Stimulated activated CD4-positive, alpha-beta T cell treated with anti-CD3 and anti-CD28 coated beads, Interleukin-4, amount 100 ng/mL, for 1 hour (primary cell): ENCODE measurements around the gene ATF7.
"Not testable (repeated sequence)": the region's sequence is repeated elsewhere in the genome, so short reads cannot be mapped to it uniquely, and the experiment has no call there.

Experiments
- DNase-seq: peaks from one replicate; pipeline ENCODE4 v3.0.0-alpha.2; 2020

Gene ATF7

DNA sequence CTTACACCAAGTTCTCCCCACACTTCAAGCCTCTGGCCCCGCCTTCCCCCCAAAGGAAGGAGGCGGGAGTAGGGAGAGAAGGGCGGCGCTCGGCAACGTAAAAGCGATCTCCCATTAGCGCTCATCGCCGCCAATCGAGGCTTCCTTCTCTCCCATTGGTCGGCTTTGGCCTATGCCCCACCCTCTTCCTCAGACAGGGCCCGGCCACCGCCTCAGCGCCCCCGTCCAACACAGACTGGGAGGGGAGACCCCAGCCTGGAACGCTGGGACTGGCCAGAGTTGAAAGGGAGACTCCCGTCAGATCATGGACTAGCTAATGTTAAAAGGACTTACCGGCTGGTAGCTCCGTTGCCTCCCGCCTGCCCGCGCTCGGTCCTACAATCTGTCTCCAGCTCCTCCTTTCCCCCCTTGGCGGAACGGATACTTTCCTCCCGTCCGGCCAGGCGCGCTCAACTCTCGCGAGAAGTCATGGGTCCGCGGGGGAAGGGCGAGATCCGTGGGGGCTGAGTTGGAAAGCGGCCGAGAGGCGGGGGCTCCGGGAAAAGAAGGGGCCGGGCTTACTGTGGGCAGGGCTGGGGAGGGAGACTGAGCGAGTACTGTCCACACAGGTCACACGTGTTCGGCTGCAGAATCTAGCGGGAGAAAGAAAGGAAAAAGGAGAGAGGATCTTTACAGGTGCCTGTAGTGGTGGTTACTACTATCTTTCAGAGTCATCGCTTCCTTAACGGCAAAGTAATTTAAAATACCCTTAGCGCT, at the start of gene ATF7:
ATF7 (minus strand) TSS at position 437 of the 756 bp plus-strand sequence. CDS start 25,382 bp downstream, outside the sequence.
- peak; percentile 99 for DNase-seq

DNA sequence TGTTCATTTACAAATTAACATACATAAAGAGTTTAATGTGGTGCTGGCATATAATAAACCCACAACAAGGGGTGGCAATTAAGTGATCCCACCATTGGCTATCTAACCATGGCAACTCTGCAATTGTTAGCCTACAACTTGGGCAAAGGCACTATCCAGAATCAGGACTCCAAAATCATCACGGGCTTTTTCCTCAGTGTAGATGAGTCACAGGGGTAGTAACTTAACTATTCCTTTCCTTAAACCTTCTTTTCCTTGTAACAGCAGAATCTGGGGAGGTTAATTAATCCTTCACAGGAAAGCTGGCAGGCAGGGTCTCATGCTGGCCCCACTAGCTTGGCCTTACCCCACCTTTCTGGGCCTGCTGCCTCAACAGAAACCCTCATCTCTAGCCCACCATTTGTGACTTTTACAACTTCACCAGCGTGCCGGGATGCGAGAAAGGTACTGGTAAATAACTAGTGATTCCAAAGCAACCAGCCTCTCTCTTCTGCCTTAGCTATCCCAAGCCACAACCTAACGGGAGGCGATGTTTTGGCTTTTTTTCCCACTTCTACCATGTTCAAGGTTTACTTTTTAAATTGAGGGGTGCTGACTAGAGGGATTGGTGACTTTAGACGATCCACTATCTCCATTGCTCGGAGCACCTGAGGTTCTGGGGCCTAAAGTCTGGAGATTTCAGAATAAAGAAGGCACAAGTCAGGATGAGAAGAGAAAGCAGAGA, 49.0 kb upstream of the ATF7 start:
- DNase-seq, result no peak

DNA sequence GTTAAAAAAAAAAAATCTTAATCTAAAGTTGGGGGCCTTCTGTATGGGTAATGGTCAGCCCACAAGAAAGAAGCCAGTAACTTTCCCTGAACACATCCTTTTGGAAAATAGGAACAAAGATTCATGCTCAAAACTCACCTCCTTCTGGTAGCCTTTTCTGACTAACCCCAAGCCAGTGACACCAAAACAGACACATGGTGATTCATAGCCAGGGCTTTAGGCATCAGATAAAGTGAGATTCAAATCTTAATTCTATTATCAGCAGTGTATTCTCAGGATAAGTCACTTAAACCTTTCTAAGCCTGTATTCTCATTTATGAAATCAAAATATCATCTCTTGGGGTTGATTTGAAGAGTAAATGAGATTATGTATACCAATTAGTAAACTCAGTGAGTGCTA, 44.8 kb upstream of the ATF7 start:
- DNase-seq, result no peak

DNA sequence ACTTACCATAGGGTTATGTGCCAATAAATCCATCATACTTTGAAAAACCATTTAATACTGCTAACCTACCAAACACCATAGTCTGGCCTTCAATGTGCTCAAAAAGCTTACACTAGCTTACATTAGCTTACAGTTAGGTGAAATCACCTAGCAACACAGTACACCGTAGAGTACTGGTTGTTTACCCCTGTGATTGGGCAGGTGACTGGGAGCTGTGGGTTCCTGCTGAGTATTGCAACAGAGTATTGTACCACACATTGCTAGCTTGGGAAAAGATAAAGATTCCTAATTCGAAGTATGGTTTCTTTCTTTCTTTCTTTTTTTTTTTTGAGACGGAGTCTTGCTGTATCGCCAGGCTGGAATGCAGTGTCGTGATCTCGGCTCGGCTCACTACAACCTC, 44.1 kb upstream of the ATF7 start:
- DNase-seq, result no peak

- DNase-seq, result no peak
These were observed 40.9 kb upstream of the ATF7 start for GRCh38 chr12:53667080-53667479.

DNA sequence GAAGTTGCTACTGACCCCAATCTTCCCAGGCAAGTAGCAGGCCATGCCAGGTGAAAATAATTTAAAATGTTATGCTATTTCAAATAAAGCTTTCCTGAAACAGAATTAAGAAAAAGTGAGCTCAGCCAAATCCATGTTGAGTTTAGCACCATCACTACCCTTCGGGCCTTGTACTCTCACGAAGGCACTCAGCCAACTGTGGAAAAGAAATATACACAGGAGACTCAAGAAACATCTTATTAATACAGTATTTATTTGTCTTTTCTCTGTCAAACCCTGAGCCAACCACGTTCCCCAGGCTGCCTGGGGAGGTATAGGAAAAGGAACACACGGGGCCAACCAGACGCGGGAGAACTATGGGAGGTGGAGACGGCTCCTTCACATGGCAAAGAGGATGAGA, 38.8 kb upstream of the ATF7 start:
- no peak for DNase-seq

DNA sequence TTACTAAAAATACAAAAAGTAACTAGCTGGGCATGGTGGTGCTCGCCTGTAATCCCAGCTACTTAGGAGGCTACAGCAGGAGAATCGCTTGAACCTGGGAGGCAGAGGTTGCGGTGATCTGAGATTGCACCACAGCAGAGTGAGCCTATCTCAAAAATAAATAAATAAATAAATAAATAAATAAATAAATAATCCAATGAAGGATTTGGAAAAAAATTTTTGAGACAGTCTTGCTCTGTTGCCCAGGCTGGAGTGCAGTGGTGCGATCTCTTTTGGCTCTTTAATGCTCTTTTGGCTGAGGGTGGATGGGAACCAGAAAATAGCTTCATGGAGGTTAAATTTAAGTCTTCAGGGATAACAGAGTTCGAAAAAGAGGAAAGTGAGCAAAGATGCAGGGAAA, 38.0 kb upstream of the ATF7 start:
- DNase-seq, result no peak

DNA sequence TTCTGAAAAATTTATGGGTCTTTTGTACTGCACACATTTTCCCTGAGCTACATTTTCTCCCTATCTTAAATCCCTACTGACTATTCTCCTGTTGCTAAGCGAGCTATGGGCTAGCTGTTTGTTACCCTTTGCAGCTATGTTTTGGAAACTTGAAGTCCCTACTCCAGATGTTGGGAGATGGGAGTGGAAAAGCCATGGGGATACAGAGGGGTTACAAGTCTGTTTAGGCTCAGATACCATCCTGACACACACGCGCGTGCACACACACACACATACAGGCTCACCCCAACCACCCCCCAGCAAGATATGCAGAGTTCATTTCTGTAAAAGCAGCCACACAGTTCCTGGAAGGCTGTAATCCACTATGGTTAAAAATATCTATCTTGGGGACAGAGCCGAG, 33.9 kb upstream of the ATF7 start:
- no peak for DNase-seq

DNA sequence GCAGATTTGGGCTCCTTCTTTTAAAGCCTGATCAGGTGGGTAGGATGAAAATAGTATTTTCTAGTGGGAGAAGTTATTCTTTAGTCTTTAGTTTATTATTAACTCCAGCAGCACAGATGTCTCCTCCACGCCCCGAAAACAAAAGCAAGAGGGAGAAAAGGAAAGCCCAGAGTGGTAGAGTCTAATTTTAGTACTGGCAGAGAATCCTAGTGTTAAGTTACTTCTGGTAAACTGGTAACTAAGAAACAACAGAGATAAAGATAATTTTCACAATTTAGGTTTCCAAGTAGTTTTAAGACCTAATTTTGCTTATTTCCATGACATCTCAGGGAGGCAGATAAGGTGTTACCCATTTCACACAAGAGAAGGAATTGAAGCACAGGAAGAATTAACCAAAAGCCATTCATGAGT, 33.4 kb upstream of the ATF7 start:
- DNase-seq, result no peak

DNA sequence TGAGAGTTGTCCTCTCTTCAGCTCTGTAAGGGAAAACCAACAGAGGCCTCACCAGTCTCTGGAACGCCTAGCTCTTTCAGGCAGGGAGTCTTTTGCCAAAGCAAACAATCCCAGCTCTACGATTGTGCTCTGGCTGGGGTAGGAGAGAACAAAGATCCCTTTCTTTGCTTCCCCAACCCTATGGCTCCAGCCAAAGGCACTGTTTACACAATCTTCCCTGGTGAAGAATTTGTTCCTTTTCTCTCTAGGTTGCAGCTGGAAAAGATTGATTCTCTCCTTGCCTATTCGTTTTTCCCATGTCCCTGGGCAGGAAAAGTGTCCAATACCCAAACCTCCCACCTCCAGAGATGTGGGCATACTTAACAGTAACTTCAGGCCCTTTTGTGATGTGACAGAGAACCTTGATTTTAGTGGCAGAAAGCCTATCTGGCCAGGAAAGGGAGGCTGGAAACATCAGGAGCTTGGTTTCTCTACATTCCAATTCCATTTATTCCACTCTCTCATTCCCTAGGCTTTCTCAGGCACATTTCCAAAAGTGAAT, 32.9 kb upstream of the ATF7 start:
- DNase-seq, result no peak

- no peak for DNase-seq
These were observed 30.9 kb upstream of the ATF7 start for GRCh38 chr12:53657041-53657440.

- no peak for DNase-seq
These were observed 27.4 kb upstream of the ATF7 start for GRCh38 chr12:53653595-53653994.

DNA sequence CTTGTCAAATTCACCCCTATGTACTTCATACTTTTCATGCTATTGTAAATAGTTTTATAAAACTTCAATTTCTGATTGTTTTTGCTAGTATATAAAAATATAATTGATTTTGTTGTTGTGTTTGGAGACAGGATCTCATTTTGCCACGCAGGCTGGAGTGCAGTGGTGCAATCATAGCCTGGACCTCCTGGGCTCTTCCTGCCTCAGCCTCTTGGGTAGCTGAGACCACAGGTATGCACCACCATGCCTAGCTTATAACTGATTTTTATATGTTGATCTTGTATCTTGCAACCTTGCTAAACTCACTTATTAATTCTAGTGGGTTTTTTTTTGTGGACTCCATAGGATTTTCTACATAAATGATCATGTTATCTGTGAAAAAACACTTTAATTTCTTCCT, 26.2 kb upstream of the ATF7 start:
- no peak for DNase-seq

DNA sequence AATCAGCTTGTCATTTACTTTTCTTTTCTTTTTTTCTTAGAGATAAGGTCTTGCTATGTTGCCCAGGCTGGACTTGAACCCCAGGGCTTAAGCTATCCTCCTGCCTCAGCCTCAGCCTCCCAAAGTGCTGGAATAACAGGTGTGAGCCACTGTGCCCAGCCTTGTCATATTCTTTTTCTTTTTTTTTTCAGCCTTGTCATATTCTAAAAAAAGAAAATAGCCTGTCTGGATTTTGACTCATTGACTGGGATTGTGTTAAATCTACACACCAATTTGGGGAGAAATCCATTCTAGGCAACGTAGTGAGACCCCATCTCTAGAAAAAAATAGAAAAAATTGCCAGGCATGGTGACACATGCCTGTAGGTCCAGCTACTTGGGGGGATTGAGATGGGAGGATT, 25.6 kb upstream of the ATF7 start:
- no peak for DNase-seq

DNA sequence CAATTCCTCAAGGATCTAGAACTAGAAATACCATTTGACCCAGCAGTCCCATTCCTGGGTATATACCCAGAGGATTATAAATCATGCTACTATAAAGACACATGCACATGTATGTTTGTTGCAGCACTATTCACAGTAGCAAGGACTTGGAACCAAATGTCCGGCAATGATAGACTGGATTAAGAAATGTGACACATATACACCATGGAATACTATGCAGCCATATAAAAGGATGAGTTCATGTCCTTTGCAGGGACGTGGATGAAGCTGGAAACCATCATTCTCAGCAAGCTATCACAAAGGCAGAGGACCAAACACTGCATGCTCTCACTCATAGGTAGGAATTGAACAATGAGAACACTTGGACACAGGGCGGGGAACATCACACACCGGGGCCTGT, 20.1 kb upstream of the ATF7 start:
- DNase-seq, result not testable (repeated sequence)

- DNase-seq, result no peak
These were observed 19.0 kb upstream of the ATF7 start for GRCh38 chr12:53645165-53645564.

- no peak for DNase-seq
These were observed 18.0 kb upstream of the ATF7 start for GRCh38 chr12:53644133-53644532.

DNA sequence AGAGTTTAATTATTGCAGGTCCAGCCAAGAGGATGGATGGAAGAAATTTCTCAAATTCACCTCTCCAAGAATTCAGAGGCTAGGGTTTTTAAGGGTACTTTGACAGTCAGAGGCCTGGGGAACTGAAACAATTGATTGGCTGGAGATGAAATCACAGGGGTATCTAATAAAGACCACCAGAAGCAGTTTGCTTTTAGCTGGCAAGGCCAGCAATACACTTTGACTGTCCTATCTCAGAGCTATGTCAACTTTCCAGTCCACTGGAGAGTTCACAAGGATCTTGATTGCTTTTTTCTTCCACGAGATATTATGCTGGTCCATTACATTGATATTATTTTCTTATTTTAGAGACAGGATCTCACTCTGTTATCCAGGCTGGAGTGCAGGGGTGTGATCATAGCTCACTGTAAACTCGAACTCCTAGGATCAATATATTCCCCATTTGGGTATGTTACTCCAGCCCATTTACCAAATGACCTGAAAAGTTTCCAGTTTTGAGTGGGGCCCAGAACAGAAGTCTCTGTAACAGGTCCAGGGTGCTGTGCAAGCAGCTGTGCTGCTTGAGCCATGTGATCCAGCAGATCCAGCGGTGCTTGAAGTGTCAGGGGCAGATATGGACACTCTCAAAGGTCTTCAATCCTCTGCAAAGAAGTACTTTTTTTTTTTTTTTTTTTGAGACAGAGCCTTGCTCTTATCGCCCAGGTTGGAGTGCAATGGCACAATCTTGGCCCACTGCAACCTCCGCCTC, 17.2 kb upstream of the ATF7 start:
- no peak for DNase-seq

- no peak for DNase-seq
These were observed 11.9 kb upstream of the ATF7 start for GRCh38 chr12:53638057-53638456.

DNA sequence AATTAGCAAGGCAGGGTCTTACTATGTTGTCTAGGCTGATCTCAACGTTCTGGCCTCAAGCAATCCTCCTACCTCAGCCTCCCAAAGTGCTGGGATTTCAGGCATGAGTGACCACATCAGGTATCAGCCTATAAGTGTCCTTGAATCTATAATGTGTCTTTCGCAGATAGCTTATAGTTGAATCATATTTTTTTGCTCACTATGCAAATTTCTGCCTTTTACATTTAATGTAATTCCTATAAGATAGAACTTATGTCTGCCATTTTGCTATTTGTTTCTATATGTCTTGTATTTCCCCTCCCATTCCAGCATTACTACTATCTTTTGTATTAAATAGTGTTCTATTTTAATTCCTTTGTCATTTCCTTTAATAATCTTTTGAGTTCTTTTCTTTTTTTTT, 10.5 kb upstream of the ATF7 start:
- DNase-seq, result no peak

DNA sequence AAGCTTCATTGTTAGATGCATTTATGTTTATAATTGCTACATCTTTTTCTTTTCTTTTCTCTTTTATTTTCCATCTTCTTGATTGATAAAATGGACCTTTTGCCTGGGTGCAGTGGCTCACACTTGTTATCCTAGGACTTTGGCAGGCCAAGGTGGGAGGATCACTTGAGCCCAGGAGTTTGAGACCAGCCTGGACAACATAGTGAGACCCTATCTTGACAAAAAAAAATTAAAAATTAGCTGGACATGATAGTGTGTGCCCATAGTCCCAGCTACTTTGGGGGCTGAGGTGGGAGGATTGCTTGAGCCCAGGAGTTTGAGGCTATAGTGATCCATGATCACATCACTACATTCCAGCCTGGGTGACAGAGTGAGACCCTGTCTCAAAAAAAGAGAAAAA, 9.5 kb upstream of the ATF7 start:
- not testable (repeated sequence) for DNase-seq

DNA sequence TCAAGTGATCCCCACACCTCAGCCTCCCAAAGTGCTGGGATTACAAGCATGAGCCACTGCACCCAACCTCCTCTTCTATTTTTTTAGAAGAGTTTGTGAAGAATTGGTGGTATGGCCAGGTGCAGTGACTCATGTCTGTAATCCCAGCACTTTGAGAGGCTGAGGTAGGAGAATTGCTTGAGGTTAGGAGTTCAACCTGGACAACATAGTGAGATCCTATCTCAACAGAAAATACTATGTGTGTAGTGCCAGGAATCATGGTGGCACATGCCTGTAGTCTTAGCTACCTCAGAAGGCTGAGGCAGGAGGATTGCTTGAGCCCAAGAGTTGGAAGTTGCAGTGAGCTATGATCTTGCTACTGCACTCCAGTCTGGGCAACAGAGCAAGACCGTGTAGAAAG, 5.5 kb upstream of the ATF7 start:
- no peak for DNase-seq

GRCh38 chr12:53627919-53628318, 1.7 kb upstream of the ATF7 start:
- no peak for DNase-seq
